HG03439 (cell line): ENCODE measurements around the gene PPIP5K1.

Experiments
- ATAC-seq: cut with Tn5 transposase; IDR thresholded peaks from one replicate; pipeline ENCODE4 v1.9.1; 2021; ENCODE audit warnings: mild to moderate bottlenecking, moderate library complexity; ENCODE audit not compliant: unreplicated experiment

Gene PPIP5K1

GRCh38 chr15:43492673-43493601, 97.1 kb downstream of the PPIP5K1 start, which contains the start of gene TP53BP1:
TP53BP1 (minus strand) TSS chr15:43493156; CDS start chr15:43493043, 113 bp downstream.
- ATAC-seq, result peak; percentile 97

- ATAC-seq, result no peak
These were observed 97.7 kb downstream of the PPIP5K1 start for GRCh38 chr15:43492266-43492665.

- ATAC-seq, result no peak
These were observed 100.8 kb downstream of the PPIP5K1 start for GRCh38 chr15:43489191-43489590.

GRCh38 chr15:43488790-43489189, 101.2 kb downstream of the PPIP5K1 start:
- ATAC-seq, result no peak

- ATAC-seq, result no peak
These were observed 102.6 kb downstream of the PPIP5K1 start for GRCh38 chr15:43487271-43487895.

- ATAC-seq, result no peak
These were observed 105.6 kb downstream of the PPIP5K1 start for GRCh38 chr15:43484455-43484854.
